HG02623 (cell line): ENCODE results near the gene PTH2.
"Not testable (repeated sequence)": the region's sequence is repeated elsewhere in the genome, so short reads cannot be mapped to it uniquely, and the experiment has no call there.

Experiments
- ATAC-seq: cut with Tn5 transposase; IDR thresholded peaks from one replicate; pipeline ENCODE4 v1.9.1; 2021; ENCODE audit warnings: moderate library complexity; ENCODE audit not compliant: unreplicated experiment

PTH2 gene

GRCh38 chr19:49448432-49448786 is 25.2 kb upstream of the PTH2 start:
- ATAC-seq: no peak

- no peak for ATAC-seq
These were observed 24.5 kb upstream of the PTH2 start for GRCh38 chr19:49447485-49448431.

GRCh38 chr19:49445997-49446396 is 22.8 kb upstream of the PTH2 start:
- ATAC-seq: no peak

GRCh38 chr19:49444100-49444700 is 21.0 kb upstream of the PTH2 start:
- not testable (repeated sequence) for ATAC-seq

GRCh38 chr19:49443366-49444099 is 20.3 kb upstream of the PTH2 start:
- peak; percentile 65 for ATAC-seq

- ATAC-seq: peak; percentile 19
These were observed 19.6 kb upstream of the PTH2 start for GRCh38 chr19:49442771-49443365.

GRCh38 chr19:49442354-49442753 is 19.1 kb upstream of the PTH2 start:
- no peak for ATAC-seq

GRCh38 chr19:49441960-49442350 is 18.7 kb upstream of the PTH2 start:
- ATAC-seq: no peak

- ATAC-seq: no peak
These were observed 18.1 kb upstream of the PTH2 start, which contains the start of gene SLC17A7 for GRCh38 chr19:49441210-49441959. Gene SLC17A7 (minus strand): TSS chr19:49441527. CDS start chr19:49441379, 148 bp downstream.

- no peak for ATAC-seq
These were observed 17.4 kb upstream of the PTH2 start for GRCh38 chr19:49440439-49441209.

- no peak for ATAC-seq
These were observed 16.6 kb upstream of the PTH2 start for GRCh38 chr19:49439836-49440235.

GRCh38 chr19:49438261-49438660 is 15.0 kb upstream of the PTH2 start:
- no peak for ATAC-seq

GRCh38 chr19:49437231-49437630 is 14.0 kb upstream of the PTH2 start:
- ATAC-seq: no peak

- ATAC-seq: no peak
These were observed 13.3 kb upstream of the PTH2 start for GRCh38 chr19:49436381-49437017.

GRCh38 chr19:49435670-49436069 is 12.4 kb upstream of the PTH2 start:
- ATAC-seq: no peak

- ATAC-seq: no peak
These were observed 11.8 kb upstream of the PTH2 start for GRCh38 chr19:49434907-49435583.

- no peak for ATAC-seq
These were observed 10.1 kb upstream of the PTH2 start for GRCh38 chr19:49433240-49433901.
